OCI-LY1 (cell line): ENCODE data around the gene PRPS1.
"Not testable (repeated sequence)": the region's sequence is repeated elsewhere in the genome, so short reads cannot be mapped to it uniquely, and the experiment has no call there.

ENCODE experiments used
- H2AFZ ChIP-seq: fragments of 200-600 bp; sonication (generic), shearing (Covaris generic); 2 replicates; pipeline ENCODE4 v1.6.0; 2014; ENCODE audit warnings: antibody characterized with exemption, mild to moderate bottlenecking, low read length
- H3F3A ChIP-seq: fragments of 200-600 bp; sonication (generic), shearing (Covaris generic); 2 replicates; pipeline ENCODE4 v1.6.0; 2014; ENCODE audit warnings: mild to moderate bottlenecking, antibody characterized with exemption, low read length, moderate library complexity; ENCODE audit not compliant: insufficient read depth
- H3K27ac ChIP-seq: fragments of 200-600 bp; sonication (generic); 2 replicates; pipeline ENCODE4 v1.5.1; 2014; ENCODE audit warnings: low read length, mixed run types, mild to moderate bottlenecking, low read depth; ENCODE audit not compliant: poor library complexity, severe bottlenecking
- H3K27me3 ChIP-seq: fragments of 200-600 bp; sonication (generic); 2 replicates; pipeline ENCODE4 v1.6.0; 2014; ENCODE audit warnings: antibody characterized with exemption, mild to moderate bottlenecking, low read length, moderate library complexity; ENCODE audit not compliant: insufficient read depth
- H3K36me3 ChIP-seq: fragments of 200-600 bp; sonication (generic); 2 replicates; pipeline ENCODE4 v1.6.1; 2014; ENCODE audit warnings: mild to moderate bottlenecking, antibody characterized with exemption, low read length, moderate library complexity, mixed read lengths; ENCODE audit not compliant: insufficient read depth
- H3K4me1 ChIP-seq: fragments of 200-600 bp; sonication (generic); 2 replicates; pipeline ENCODE4 v1.5.1; 2014; ENCODE audit warnings: mild to moderate bottlenecking, low read length, moderate library complexity; ENCODE audit not compliant: insufficient read depth, severe bottlenecking
- H3K4me2 ChIP-seq: fragments of 200-600 bp; sonication (generic), shearing (Covaris generic); 2 replicates; pipeline ENCODE4 v1.6.1; 2014; ENCODE audit warnings: low read length
- H3K4me3 ChIP-seq: fragments of 200-600 bp; sonication (generic); 2 replicates; pipeline ENCODE4 v1.5.1; 2014; ENCODE audit warnings: low read length, low read depth, mild to moderate bottlenecking, mixed read lengths; ENCODE audit not compliant: poor library complexity, severe bottlenecking
- H3K79me2 ChIP-seq: fragments of 200-600 bp; shearing (Covaris generic); 2 replicates; pipeline ENCODE4 v1.6.1; 2016; ENCODE audit warnings: mixed run types, low read length, mixed read lengths; ENCODE audit not compliant: insufficient read depth
- H3K9ac ChIP-seq: fragments of 200-600 bp; sonication (generic), shearing (Covaris generic); 2 replicates; pipeline ENCODE4 v1.6.1; 2014; ENCODE audit warnings: mild to moderate bottlenecking, low read length, mixed read lengths
- H3K9me2 ChIP-seq: fragments of 200-600 bp; sonication (generic), shearing (Covaris generic); 2 replicates; pipeline ENCODE4 v1.6.1; 2014; ENCODE audit warnings: low read depth, mild to moderate bottlenecking, low read length, mixed read lengths
- H3K9me3 ChIP-seq: fragments of 200-600 bp; shearing (Covaris generic); 2 replicates; pipeline ENCODE4 v1.6.1; 2014; ENCODE audit warnings: low read length, mixed read lengths
- H4K20me1 ChIP-seq: fragments of 200-600 bp; sonication (generic), shearing (Covaris generic); 2 replicates; pipeline ENCODE4 v1.6.0; 2016; ENCODE audit warnings: mild to moderate bottlenecking, low read length; ENCODE audit not compliant: insufficient read depth
- CTCF ChIP-seq: fragments of 200-600 bp; sonication (generic), shearing (Covaris generic); IDR thresholded peaks from 2 replicates; pipeline ENCODE4 v1.5.1; 2017; ENCODE audit warnings: mild to moderate bottlenecking, antibody characterized with exemption, low read length, moderate library complexity, mixed read lengths
- EZH2 ChIP-seq: fragments of 200-600 bp; sonication (generic), shearing (Covaris generic); IDR thresholded peaks from 2 replicates; pipeline ENCODE4 v1.8.0; 2017; ENCODE audit warnings: borderline replicate concordance, mixed run types, mild to moderate bottlenecking, antibody characterized with exemption, low read length, moderate library complexity, mixed read lengths

The PRPS1 gene

GRCh38 chrX:107683931-107684330 is 55.6 kb downstream of the PRPS1 start:
- Histone ChIP-seq H3K9ac (no peak overlapping the region), H3F3A (no peaks in the 10 kb centered on the region), H3K4me2 (no peak overlapping the region), H3K79me2 (no peaks in the 10 kb centered on the region), H3K4me3 (no peak overlapping the region), H3K27me3 (no peaks in the 10 kb centered on the region), H3K9me2 (no peaks in the 10 kb centered on the region), H3K4me1 (peaks cover 6% of the 10 kb centered on the region), H3K27ac (no peak overlapping the region), H3K36me3 (no peaks in the 10 kb centered on the region), H4K20me1 (no peaks in the 10 kb centered on the region), H3K9me3 (no peaks in the 10 kb centered on the region), H2AFZ (no peak overlapping the region)
- TF ChIP-seq CTCF (no peak), EZH2 (no peak)

GRCh38 chrX:107684956-107685385 is 56.7 kb downstream of the PRPS1 start:
- Histone ChIP-seq H3K4me2 (no peak overlapping the region), H3K27ac (no peak overlapping the region), H3K9ac (no peak overlapping the region), H3F3A (no peaks in the 10 kb centered on the region), H3K9me3 (no peaks in the 10 kb centered on the region), H3K9me2 (no peaks in the 10 kb centered on the region), H3K4me3 (no peak overlapping the region), H3K79me2 (no peaks in the 10 kb centered on the region), H3K36me3 (no peaks in the 10 kb centered on the region), H4K20me1 (no peaks in the 10 kb centered on the region), H3K4me1 (peaks cover 6% of the 10 kb centered on the region), H3K27me3 (no peaks in the 10 kb centered on the region), H2AFZ (no peak overlapping the region)
- TF ChIP-seq CTCF, result no peak
- TF ChIP-seq EZH2, result no peak

DNA sequence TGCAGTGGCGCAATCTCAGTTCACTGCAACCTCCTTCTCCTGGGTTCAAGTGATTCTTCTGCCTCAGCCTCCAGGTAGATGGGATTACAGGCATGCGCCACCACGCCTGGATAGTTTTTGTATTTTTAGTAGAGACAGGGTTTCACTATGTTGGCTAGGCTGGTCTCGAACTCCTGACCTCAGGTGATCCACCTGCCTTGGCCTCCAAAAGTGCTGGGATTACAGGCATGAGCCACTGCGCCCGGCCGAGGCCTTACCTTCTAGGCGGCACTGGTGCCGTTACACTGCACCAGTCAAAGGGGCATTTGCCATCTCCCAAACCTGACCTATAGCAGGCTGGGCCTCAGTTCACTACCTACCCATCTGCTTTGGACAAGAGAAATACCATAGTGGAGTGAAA is 57.3 kb downstream of the PRPS1 start:
- H3F3A ChIP-seq, H3K36me3 ChIP-seq, H3K4me1 ChIP-seq, H3K27ac ChIP-seq, H3K9ac ChIP-seq, H3K4me3 ChIP-seq, H3K9me2 ChIP-seq, H3K4me2 ChIP-seq, H2AFZ ChIP-seq, H4K20me1 ChIP-seq, H3K9me3 ChIP-seq, H3K27me3 ChIP-seq, H3K79me2 ChIP-seq: not testable (repeated sequence)

DNA sequence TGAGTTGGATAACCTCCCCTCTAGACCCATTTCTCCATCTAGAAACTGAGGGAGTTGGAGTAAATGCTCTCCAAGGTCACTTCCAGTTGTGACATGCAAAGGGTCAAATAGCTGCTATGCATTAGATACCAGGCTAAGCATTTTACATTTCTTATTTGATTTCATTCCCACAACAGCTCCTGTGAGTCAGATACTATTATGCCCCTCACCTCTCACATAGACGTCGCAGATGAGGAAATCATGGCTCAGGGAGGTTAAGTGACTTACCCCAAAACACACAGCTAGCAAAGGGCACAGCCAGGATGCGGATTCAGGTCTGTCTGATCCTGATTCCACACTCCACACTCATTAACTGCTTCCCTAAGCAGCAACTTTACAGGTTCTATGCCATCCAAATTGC is 57.7 kb downstream of the PRPS1 start:
- H2AFZ ChIP-seq, result no peak overlapping the region

More for the DNA sequence above, 57.7 kb downstream of the PRPS1 start:
- Histone ChIP-seq H4K20me1 (no peaks in the 10 kb centered on the region), H3K4me1 (peaks cover 6% of the 10 kb centered on the region), H3K9me2 (no peaks in the 10 kb centered on the region), H3K36me3 (no peaks in the 10 kb centered on the region), H3F3A (no peaks in the 10 kb centered on the region), H3K27ac (no peak overlapping the region), H3K4me2 (no peak overlapping the region), H3K9ac (no peak overlapping the region), H3K4me3 (no peak overlapping the region), H3K9me3 (no peaks in the 10 kb centered on the region), H3K79me2 (no peaks in the 10 kb centered on the region), H3K27me3 (no peaks in the 10 kb centered on the region)
- no peak for TF ChIP-seq EZH2
- no peak for TF ChIP-seq CTCF
